Activated CD4-positive, alpha-beta T cell treated with anti-CD3 and anti-CD28 coated beads, Interleukin-2, Interleukin-4, amounts not matched to agents 100 ng/mL and 50 ng/mL, durations not matched to agents 16 hours and 8 hours (primary cell): ENCODE measurements around the gene HEATR9.

ENCODE experiments used
- DNase-seq: peaks from one replicate; pipeline ENCODE4 v3.0.0-alpha.2; 2020; ENCODE audit warnings: low spot score

Gene HEATR9

DNA sequence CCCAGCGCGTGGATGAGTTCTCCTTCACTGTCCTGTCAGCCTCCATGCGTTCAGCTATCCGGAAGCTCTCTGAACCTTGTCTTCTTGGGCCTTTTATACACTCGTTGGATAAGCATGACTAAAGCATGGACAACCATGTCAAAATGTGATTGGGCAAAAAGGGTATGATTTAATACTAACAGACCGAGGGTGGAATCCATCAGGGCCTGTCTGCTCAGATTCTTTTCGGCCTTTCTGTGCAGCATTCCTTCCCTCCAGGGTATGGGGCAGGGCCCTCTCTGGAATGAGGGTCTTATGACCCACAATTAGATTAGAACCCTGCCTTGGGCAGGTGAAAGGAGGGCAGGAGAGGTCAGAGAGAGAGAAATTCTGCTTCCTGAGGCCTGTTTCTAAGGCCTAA lies 25.5 kb upstream of the HEATR9 start:
- no peak for DNase-seq

DNA sequence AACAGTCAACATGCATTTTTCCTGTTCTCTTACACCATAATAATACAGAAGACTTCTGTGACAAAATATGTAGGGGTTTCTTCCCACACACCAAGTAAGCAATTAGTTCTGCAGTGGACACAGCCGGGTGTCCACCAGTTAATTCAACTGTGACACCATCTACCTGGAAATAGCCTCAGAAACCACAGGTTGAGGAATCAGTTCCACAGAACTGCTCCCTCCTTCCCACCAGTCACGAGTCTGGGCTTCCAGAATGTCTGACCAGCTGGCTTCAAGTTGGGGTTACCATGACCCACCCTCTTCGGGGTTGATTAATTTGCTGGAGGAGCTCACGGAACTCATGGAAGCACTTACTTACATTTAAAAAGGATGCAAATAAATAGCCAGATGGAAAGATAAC lies 25.1 kb upstream of the HEATR9 start:
- DNase-seq, result no peak

DNA sequence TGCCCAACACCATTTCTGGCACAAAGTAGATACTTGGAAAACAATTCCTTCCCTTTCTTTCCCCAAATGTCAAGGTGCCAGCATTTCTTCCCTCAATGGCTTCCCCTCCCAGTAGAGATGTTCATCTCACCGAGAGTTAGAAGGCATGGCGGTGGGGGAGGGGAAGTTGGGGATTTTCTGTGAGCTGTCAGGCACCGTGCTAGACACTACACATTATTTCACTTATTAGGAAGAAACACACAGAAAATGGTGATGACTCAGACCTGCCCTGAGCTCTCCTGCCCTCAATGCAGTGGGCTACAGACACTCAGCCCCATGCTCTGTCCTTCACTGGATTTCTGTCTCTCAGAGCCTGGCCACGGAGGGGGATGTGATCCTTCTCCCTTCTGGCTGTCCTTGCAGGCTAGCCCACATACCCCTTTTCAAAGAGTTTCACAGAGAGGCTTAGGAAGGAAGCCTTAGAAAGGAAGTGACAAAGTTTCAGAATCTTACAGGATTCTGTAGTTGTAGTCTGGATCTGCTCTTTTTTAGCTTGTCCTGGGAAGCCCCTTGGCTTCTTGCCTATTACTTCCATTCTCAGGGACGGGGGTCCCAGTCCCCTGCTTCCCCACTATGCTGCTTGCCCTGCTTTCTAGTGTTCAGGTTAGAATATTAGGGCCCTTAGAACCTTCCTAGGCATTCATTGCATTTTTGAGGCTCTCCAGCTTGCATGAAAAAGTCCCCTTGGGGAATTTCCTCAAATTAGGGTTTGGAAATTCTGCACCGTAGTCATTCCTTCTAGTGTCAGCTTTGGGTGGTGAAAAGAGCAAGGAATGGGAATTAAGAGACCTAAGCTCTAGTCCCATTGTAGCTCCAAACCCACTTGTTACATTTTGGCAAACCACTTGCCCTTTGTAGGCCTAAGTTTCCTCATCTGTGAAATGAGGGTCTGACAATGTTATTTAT lies 23.7 kb upstream of the HEATR9 start:
- peak; percentile 80 for DNase-seq

DNA sequence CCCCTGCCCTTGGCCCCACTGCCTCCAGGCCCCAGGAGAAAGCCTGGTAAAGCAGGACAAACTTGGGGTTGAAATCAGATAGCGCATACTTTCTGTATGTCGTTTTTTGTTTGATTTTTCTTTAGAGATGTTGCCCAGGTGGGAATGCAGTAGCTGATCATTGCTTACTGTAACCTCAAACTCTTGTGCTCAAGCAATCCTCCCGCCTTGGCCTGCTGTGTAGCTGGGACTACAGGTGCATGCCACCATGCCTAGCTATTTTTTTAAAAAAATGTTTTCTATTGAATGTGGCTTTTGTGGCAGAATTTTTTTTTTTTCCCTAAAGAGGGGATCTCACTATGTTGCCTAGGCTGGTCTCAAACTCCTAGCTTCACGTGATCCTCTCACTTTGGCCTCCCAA lies 22.6 kb upstream of the HEATR9 start:
- no peak for DNase-seq

DNA sequence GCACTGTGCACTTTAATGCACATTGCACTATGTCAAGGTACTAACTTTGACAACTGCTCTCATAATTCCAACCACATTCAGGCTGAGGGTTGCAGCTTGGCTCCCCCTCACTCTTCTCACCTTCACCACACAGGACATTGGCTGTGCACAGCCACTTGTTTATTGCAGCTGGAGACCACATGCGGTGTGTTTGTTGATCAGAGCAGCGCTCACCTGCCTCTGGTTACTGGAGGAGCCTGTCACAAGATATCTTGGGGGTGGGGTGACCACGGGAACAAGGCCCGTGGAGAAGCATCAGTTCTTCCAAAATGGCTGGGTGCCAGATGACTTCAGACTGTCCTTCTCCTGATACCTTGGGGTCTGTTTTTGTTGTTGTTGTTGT lies 22.1 kb upstream of the HEATR9 start:
- peak; percentile 77 for DNase-seq

DNA sequence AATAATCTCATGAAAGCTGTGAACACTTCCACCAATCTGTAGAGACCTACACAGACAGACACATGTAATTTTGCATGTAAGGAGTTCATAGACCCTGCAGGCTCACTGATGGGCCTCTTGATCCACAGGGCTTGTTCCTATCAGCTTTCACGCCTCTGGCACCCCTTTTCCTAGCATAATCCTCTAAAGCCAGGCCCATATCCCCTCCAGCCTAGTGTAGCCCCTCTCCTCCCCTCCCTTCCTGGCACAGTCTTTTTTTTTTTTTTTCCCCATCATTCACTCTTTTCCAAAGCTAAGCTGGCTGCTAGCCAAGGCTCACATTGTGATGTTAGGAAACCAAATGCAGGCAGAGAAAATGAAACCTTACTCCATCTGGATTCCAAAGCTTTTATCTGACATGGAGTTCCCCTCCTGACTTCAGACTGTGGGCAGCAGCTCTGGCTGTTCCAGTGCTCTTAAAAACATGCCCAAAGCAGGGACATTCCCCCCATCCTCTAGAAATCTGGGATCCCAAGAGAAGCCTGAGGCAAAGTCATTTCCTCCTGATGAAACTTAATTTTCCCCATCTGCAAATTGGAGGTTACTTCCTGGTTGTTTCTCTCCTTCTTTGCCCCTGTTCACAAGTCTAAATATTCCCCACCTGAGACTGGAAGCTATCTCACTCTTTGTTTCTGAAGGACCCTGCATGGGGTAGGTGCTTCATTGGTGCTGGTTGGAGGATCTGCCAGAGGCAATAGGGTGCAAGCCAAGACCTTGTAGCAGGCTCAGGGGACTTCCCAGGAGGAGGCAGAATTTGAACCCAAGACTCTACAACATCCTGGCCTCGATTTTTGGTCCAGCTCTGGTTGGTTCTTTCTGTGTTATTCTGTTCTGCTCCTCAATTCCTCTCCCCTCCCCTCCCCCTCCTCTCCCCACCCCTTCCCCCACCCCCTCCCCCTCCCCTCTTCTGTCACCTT lies 21.4 kb upstream of the HEATR9 start:
- no peak for DNase-seq

DNA sequence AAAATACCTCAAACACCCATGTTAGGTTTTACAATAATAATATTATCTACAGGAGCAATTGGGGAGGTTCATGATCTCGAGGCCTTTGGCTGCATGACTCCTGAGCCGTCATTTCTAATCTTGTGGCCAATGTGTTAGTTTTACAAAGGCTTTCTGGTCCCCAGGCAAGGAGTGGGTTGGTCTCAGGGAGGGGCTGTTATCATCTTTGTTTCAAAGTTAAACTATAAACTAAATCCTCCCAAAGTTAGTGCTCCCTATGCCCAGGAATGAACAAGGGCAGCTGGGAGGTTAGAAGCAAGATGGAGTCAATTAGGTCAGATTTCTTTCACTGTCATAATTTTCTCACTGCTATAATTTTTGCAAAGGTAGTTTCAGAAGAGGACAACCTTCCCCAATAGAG lies 20.6 kb upstream of the HEATR9 start:
- peak; percentile 72 for DNase-seq

DNA sequence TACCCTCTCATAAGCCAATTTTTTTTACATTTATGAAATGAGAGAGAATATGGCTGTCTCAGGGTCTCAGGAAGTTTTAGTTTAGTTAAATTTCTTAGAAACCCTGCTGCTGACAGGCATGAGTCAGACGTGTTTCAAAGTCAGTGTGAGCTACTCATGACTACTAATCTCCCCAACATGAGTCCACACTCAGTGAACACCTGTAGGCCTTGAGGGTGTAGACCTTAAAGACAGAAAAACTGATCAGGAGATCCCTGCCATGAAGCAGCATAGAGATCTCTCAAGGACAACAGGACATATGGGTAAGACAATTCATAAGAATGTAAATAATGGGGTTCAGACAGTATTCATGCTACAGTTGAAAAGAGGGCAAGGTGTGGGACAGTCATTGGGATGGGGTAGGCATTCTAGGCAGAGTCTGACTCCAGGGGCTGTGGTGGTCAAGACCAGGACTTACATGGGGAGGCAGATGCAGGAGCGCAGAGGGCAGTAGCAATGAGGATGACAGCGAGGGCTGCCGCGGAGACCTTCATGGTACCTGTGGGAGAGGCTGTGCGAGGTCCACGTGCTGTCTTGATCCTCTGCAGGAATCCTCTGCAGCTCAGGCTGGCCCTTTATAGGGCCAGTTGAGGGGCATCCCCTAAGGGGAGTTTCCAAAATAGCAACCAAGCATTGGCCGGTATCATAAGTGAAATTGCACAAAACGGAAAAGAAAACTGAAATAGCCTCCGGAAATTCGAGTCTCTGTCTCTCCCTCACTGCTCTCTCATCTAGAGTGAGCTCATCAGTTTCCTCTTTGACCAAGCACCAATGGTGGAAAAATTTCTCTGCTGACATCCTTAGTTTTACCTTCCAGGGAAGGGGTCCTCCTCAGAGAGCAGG lies 11.3 kb upstream of the HEATR9 start, which contains the start of gene CCL5:
Gene CCL5 (minus strand): TSS at position 588 of the 882 bp plus-strand sequence.
- DNase-seq, result peak; percentile 92

DNA sequence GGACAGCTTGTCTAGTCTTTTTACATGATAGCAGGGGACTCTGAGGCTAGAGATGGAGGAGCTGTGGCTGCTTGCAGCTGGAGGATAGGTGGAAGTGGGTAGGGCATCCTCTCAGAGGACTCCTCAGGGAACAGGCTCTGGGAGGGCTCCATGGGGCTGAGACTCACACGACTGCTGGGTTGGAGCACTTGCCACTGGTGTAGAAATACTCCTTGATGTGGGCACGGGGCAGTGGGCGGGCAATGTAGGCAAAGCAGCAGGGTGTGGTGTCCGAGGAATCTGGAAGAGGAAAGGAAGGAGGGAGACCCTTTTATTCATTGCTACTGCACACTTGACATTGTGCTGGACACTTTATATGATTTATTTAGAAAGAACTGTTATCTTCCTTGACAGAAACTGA lies 9.7 kb upstream of the HEATR9 start:
- no peak for DNase-seq

DNA sequence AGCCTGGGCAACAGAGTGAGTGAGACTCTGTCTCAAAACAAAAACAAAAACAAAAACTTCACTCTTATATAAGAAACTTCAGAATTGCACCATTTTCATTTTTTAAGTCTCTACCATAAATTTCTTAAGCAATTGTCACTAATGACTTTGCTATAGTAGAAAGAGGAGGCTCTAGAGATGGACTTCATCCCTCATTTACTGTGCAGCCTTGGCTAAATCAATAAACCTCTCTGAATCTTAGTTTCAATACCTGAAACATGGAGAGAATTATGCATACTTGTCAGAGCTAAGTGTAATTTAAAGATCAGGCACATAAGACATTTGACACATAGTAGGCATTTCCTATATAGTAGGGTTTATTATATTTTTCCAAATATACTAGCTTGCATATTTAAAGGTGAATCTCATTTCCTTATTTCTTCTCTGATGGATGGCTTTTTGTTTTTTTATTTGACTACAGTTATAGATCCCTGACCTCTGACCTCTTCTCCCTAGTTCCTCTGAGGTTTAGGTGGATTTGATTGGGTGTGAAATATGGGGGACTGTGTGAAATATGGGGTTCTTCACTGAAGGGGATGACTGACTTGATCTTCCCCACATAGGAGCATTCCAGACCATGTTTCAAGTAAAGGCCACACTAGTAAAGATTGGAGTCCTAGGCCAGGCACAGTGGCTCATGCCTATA lies 8.8 kb upstream of the HEATR9 start:
- DNase-seq, result no peak

DNA sequence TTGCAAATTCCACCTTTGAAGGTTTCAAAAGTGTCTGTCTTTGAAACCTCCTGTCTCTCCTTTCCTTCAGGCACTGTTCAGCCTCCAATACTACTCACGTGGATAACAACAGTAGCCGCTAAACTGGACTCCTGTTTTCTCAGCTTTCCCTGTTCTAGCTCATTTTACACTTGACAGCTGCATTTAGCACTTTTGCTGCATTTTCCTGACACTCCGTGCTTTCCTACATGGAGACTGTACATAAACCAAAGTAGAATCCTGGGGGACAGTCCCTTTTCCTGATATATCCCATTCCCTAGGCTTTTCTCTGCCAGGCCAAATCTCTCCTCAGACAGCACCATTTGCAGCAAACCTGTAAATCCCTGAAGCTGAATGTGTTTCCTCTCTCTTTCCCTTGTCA lies 7.8 kb upstream of the HEATR9 start:
- DNase-seq, result no peak

DNA sequence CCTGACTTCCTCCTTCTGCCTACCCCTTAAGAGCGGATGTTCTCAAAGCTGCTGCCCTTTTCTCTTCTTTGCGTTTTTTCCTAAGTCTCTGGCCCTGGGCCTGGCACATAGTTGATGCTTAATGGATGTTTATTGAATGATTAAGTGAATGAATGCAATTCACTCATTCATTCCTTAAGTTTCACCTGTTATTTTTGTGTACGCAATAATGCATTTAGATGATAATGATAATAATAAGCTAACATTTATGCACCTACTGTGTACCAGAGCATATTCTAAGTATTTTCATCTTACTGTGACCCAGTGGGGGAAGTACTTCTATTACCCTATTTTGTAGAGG lies 7.1 kb upstream of the HEATR9 start:
- DNase-seq, result no peak

DNA sequence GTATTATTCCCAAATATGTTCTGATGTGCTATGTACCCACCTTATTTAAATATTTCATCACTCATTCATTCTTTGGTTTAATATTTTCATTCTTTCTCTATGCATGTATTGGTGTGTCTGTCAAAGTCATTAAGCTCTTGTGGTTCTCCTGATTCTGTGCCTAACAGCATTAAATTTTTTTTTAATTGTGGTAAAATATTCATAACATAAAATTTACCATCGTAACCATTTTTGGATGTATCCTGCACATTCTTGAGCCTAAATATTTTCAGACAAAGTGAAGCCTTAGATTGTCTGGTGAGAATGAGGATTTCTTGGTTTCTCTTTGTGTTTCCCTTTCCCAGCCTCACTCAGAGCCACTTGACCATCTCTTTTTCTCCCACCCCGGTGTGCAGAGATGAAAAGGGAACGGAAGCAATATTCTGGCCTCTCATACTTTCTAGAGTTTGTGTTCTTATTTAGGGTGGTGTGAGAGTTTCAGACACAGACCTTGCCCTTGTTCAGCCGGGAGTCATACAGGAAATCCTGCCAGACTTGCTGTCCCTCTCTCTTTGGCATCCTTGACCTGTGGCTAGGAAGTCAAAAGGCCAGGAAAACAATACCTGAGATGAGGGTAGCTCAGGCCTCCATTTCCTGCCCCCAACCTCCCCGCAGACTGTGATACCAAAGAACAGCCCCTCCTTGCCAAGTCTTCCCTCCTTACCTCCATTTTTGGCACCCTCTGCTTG lies 6.5 kb upstream of the HEATR9 start:
- no peak for DNase-seq

DNA sequence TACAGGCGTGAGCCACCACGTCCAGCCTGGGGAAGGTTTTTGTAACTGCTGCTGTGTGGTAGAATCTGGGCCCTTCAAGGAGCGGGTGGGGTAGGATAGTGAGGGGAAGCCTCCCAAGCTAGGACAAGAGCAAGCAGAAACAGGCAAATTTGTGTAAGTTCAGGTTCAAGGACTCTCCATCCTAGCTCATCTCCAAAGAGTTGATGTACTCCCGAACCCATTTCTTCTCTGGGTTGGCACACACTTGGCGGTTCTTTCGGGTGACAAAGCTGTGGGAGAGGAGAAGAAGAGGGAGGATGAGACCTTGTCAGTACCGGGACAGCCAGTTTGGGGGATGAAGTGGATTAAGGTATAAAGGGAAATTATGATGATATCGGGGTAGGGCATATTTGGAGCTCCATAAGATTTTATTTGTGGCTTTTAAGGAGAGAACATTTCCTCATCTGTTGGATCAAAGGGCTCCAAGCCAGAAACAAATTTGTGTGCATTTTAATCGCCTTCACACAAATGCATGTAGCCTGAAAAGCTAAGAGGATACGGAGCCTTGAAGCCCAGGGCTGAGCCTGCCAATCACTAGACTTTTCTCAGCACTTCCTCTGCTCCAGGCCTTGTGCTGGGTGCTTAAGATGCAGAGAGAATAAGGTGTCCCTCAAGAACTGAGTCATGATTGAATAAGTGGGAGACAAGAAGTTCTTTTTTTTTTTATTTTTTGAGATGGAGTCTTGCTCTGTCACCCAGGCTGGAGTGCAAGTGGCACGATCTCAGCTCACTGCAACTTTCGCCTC lies 3.7 kb upstream of the HEATR9 start:
- DNase-seq, result no peak

DNA sequence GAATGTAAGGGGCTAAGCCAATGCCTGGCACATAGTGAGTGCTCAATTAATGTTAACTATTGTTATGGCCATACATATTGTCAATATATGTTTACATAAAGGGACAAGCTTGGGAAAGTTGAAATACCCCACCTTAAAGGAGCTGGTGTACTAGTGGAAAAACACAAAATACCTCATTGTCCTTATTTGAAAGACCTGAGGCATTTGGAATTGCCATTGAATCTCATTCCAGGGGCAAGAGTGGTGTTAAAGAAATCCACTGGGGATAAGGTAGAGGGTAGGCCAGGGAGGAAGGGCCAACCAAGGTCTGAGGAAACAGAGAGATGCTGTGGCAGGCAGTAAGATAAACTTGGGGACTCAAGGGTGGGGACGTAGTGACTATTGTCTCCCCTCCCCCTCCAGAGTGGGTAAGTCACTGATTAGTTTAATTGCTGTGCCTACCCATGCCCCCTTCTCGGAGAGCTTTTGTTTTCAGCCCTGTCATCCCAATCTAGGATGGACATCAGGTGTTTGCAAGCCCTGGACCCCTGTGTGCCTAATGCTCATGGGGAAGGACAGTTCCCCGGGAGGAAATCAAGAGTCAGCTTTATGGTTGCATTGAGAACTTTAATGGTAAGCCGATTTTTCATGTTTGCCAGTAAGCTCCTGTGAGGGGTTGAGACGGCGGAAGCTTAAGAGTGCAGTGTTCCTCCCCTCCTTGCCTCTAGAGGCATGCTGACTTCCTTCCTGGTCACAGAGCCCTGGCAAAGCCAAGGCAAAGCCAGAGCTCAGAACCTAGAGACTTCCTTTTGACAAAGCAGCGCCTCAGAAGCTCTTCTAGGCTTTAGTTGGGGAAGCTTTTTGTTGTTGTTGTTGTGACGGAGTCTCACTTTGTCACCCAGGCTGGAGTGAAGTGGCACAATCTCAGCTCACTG lies 2.5 kb upstream of the HEATR9 start:
- DNase-seq, result peak; percentile 33

DNA sequence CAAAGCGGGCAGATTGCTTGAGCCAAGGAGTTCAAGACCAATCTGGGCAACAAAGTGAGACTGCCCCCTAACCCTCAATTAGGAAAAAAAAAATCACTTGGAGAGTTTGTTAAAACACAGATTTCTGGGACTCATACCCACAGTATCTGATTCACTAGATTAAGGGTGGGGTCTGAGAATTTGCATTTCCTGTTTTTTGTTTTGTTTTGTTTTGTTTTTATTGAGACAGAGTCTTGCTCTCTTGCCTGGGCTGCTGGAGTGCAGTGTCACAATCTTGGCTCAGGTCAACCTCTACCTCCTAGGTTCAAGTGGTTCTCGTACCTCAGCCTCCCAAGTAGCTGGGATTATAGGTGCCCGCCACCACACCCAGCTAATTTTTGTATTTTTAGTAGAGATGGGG lies 1.1 kb downstream of the HEATR9 start:
- DNase-seq, result no peak

DNA sequence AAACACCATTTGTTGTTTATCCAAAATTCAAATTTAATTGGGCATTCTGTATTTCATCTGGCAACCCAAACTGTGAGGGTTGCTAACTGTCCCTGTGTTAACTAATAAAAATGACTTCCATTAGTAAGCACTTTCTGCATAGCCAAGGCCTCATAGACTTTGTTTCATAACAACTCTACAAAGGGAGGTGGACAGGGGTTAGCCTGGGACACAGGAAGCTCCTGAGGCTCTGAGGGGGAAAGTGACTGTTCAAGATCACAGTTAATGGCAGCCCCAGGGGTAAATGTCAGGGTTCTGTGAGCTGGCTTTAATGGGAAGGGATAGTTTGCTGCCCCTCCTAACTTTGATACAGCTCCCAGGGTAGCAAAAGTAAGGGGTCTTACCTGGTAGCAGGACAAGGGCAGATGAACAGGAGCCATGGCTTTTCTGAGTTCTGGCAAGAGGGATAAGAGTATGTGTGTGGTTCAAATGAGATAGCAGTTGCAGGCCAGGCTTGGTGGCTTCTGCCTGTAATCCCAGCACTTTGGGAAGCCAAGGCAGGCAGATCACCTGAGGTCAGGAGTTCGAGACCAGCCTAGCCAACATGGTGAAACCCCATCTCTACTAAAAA lies 2.2 kb downstream of the HEATR9 start:
- DNase-seq, result no peak
